Islet precursor cell (in vitro differentiated cells): ENCODE data around the gene MCF2L.
A peak's percentile ranks its signal among the peaks of the same experiment; 100 is the strongest.

ENCODE experiments used
- DNase-seq: peaks from one replicate; pipeline ENCODE4 v3.0.0-alpha.2; 2018

MCF2L gene

GRCh38 chr13:113118261-113119021 is 149.4 kb downstream of the MCF2L start:
- DNase-seq, result peak; percentile 49

DNA sequence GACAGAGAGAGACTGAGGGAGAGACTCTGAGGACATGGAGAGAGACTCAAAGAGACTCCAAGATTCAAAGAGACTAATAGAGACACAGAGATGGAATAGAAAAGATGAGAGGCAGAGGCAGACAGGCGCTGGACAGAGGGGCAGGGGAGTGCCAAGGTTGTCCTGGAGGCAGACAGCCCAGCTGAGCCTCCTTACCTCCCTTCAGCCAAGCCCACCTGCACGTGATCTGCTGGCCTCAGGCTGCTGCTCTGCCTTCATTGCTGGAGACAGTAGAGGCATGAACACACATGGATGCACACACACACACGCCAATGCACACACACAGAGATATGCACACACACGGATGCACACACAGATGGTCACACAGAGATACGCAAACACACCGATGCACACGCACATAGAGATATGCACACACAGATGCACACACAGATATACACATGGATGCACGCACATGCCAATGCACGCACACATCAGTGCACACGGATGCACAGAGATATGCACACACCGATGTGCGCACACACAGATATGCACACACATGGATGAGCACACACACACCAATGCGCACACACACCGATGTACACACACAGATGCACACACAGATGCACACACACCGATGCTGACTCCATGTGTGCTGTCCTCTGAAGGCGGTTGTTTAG is 150.3 kb downstream of the MCF2L start:
- peak; percentile 34 for DNase-seq

GRCh38 chr13:113119822-113120189 is 150.8 kb downstream of the MCF2L start:
- DNase-seq, result peak; percentile 41

- DNase-seq, result peak; percentile 46
Measured at GRCh38 chr13:113120300-113121182, 151.5 kb downstream of the MCF2L start.

- peak; percentile 47 for DNase-seq
Measured at GRCh38 chr13:113121183-113121927, 152.3 kb downstream of the MCF2L start.

- DNase-seq, result peak; percentile 43
Measured at GRCh38 chr13:113121928-113122471, 153.0 kb downstream of the MCF2L start.

GRCh38 chr13:113122550-113123225 is 153.7 kb downstream of the MCF2L start, which contains the start of gene F10:
TSS of gene F10 (plus strand) at chr13:113122799. CDS start at chr13:113122856, 57 bp downstream.
- peak; percentile 93 for DNase-seq

DNA sequence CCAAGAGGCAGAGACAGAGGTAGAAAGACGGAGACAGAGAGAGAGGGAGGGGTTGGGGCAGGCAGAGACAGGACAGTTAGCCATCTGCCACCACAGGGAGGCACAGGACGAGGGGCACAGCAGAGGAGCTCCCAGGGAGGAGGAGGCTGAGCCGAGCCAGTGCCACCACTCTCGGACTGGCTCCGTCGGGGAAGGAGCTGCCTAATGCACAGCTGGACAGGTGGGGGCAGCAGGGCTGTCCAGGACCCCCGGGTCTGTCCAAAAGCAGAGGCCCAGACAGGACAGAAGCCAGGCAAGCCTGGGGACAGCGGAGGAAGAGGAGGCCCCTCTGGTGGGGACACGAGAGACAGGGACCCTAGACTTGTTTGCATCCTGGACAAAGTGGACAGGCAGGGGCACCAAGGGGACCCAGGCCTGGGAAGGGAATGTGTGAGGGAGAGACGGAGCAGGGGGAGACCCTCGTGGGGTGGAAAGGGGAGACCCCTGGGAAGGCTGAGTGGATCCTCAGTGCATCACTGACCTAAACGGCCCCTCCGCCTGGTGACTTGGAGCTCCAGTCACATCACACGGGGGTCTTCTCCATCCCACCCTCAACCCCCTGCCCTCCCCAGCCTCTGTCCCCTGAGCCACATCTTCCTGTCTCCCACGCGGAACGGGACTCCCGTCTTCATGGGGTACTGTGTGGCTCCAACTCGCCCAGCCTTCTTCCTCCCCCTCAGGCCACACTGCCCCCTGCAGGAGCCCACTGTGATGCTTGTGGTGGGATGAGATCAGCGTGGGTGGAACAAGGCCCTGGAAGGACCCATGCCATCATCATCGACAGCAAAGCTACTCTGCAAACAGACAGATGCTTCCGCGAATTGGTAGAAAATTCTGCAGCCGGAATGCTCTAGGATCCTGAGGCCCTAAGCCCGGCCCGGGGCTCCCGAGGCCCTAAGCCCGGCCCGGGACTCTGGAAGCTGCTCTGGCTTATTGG is 154.5 kb downstream of the MCF2L start:
- peak; percentile 59 for DNase-seq

- peak; percentile 34 for DNase-seq
Measured at GRCh38 chr13:113124211-113124970, 155.4 kb downstream of the MCF2L start.

- peak; percentile 47 for DNase-seq
Measured at GRCh38 chr13:113125506-113126264, 156.7 kb downstream of the MCF2L start.

- peak; percentile 41 for DNase-seq
Measured at GRCh38 chr13:113126265-113127150, 157.5 kb downstream of the MCF2L start.

GRCh38 chr13:113129480-113129879 is 160.5 kb downstream of the MCF2L start:
- peak; percentile 57 for DNase-seq

GRCh38 chr13:113129921-113130750 is 161.1 kb downstream of the MCF2L start:
- DNase-seq, result peak; percentile 46

- DNase-seq, result no peak
Measured at GRCh38 chr13:113135281-113135760, 166.3 kb downstream of the MCF2L start.

DNA sequence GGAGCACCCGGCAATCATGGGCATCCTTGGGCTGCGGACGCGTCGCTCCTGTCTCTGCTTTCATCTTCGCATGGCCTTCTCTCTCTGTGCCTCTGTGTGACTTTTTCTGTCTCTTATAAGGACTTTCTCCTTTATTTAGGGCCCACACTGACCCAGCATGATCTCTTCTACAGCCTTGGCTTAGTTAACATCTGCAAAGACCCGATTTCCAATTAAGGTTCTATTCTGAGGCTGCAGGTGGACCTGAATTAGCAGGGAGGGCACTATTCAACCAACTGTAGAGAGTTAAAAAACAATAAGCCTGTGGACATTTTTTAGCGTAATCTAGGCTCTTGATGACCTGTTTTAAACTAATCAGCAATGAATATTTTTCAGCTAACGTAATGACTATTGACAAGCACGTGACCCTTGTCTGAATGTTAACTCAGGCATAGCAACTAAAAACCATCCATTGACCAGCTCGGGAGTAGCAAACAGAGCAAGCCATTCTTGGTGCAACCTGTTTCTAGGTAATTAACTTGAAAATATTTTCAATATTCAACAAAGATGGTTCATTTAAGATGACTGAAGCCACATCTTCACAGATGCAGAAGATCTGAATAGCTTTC is 168.8 kb downstream of the MCF2L start:
- peak; percentile 32 for DNase-seq
